ENCODE measurements around the gene GRAMD1B.

Gene GRAMD1B

GRCh38 chr11:123475469-123475868, 45.4 kb downstream of the GRAMD1B start:
- no peak for DNase-seq (ENCODE audit: low read depth)

- DNase-seq (ENCODE audit: low read depth) = no peak
Measured at GRCh38 chr11:123477205-123477907, 47.3 kb downstream of the GRAMD1B start.

- peak; percentile 74 for DNase-seq (ENCODE audit: low read depth)
Measured at GRCh38 chr11:123478352-123478987, 48.4 kb downstream of the GRAMD1B start.

GRCh38 chr11:123479048-123479837, 49.2 kb downstream of the GRAMD1B start:
- DNase-seq (ENCODE audit: low read depth) = peak; percentile 49

- DNase-seq (ENCODE audit: low read depth) = no peak
Measured at GRCh38 chr11:123480290-123480815, 50.3 kb downstream of the GRAMD1B start.

GRCh38 chr11:123480882-123481281, 50.8 kb downstream of the GRAMD1B start:
- DNase-seq (ENCODE audit: low read depth) = no peak

- no peak for DNase-seq (ENCODE audit: low read depth)
Measured at GRCh38 chr11:123481640-123482039, 51.6 kb downstream of the GRAMD1B start.

- no peak for DNase-seq (ENCODE audit: low read depth)
Measured at GRCh38 chr11:123482218-123482617, 52.1 kb downstream of the GRAMD1B start.

GRCh38 chr11:123483058-123483457, 53.0 kb downstream of the GRAMD1B start:
- DNase-seq (ENCODE audit: low read depth) = no peak

GRCh38 chr11:123483466-123483865, 53.4 kb downstream of the GRAMD1B start:
- no peak for DNase-seq (ENCODE audit: low read depth)

- no peak for DNase-seq (ENCODE audit: low read depth)
Measured at GRCh38 chr11:123484448-123484847, 54.4 kb downstream of the GRAMD1B start.

- DNase-seq (ENCODE audit: low read depth) = no peak
Measured at GRCh38 chr11:123487157-123487744, 57.2 kb downstream of the GRAMD1B start.

- DNase-seq (ENCODE audit: low read depth) = no peak
Measured at GRCh38 chr11:123490527-123490926, 60.5 kb downstream of the GRAMD1B start.

GRCh38 chr11:123491241-123491640, 61.2 kb downstream of the GRAMD1B start:
- DNase-seq (ENCODE audit: low read depth) = no peak

- no peak for DNase-seq (ENCODE audit: low read depth)
Measured at GRCh38 chr11:123493349-123494063, 63.4 kb downstream of the GRAMD1B start.

GRCh38 chr11:123494195-123495050, 64.4 kb downstream of the GRAMD1B start:
- no peak for DNase-seq (ENCODE audit: low read depth)

GRCh38 chr11:123504401-123504800, 74.3 kb downstream of the GRAMD1B start:
- DNase-seq (ENCODE audit: low read depth) = no peak

- no peak for DNase-seq (ENCODE audit: low read depth)
Measured at GRCh38 chr11:123505546-123506299, 75.7 kb downstream of the GRAMD1B start.

- DNase-seq (ENCODE audit: low read depth) = peak; percentile 29
Measured at GRCh38 chr11:123507043-123507442, 77.0 kb downstream of the GRAMD1B start.

Data from stromal cell of bone marrow (primary cell).